Upper lobe of left lung (tissue), 6 donors: ENCODE measurements around the gene SMKR1. TPM values are rescaled to one million over a fixed set of nuclear protein-coding genes. Genes with fewer than 3 reads are reported as not detected.
A peak's percentile ranks its signal among the peaks of the same experiment; 100 is the strongest.

ENCODE experiments used
- ATAC-seq, 2 donors: fragments of 200-7000 bp; cut with Tn5 transposase; one replicate each; pipeline ENCODE4 v1.9.1; 2022; ENCODE audit warnings: mild to moderate bottlenecking in 2 of 2, moderate library complexity in 2 of 2; ENCODE audit not compliant: low FRiP score in 2 of 2
- DNase-seq, 2 donors: peaks; one replicate each; pipeline ENCODE4 v3.0.0-alpha.2; 2019 to 2020
- H3K27ac ChIP-seq, 4 donors: fragments of 200-600 bp; sonication (generic); one replicate each; pipeline ENCODE4 v1.5.1; 2016 to 2019
- H3K27me3 ChIP-seq, 4 donors: fragments of 200-600 bp; sonication (generic); one replicate each; pipeline ENCODE4 v1.5.1; 2017 to 2019
- H3K36me3 ChIP-seq, 4 donors: fragments of 200-600 bp; sonication (generic); one replicate each; pipeline ENCODE4 v1.5.1; 2016 to 2019
- H3K4me1 ChIP-seq, 4 donors: fragments of 200-600 bp; sonication (generic); one replicate each; pipeline ENCODE4 v1.5.1; 2018 to 2019
- H3K4me3 ChIP-seq, 4 donors: fragments of 200-600 bp; sonication (generic); one replicate each; pipeline ENCODE4 v1.5.1; 2017 to 2019; ENCODE audit warnings: mild to moderate bottlenecking in 2 of 4, moderate library complexity in 1 of 4
- H3K9me3 ChIP-seq, 4 donors: fragments of 200-600 bp; sonication (generic); one replicate each; pipeline ENCODE4 v1.5.1; 2018 to 2019
- CTCF ChIP-seq, 6 experiments: fragments of 450-650 bp in 4 of 6; fragments of 200-600 bp in 2 of 6; sonication (generic) in 2 of 6; IDR thresholded peaks; one replicate each; pipeline ENCODE4 v1.5.1; 2016 to 2019; ENCODE audit warnings: antibody characterized with exemption in 6 of 6
- EP300 ChIP-seq, 4 donors: sonication (generic); formaldehyde crosslinking; IDR thresholded peaks; one replicate each; pipeline ENCODE4 v1.5.1; 2017; ENCODE audit warnings: antibody characterized with exemption in 4 of 4, control low read depth in 2 of 4
- POLR2A ChIP-seq, 4 donors: fragments of 450-650 bp; IDR thresholded peaks; one replicate each; pipeline ENCODE4 v1.5.1; 2016 to 2017; ENCODE audit warnings: antibody characterized with exemption in 4 of 4, mild to moderate bottlenecking in 2 of 4
- POLR2AphosphoS5 ChIP-seq, 2 donors: sonication (generic); formaldehyde crosslinking; IDR thresholded peaks; one replicate each; pipeline ENCODE4 v1.5.1; 2017; ENCODE audit warnings: antibody characterized with exemption in 2 of 2
- WGBS, 2 donors: methylation state at CpG; one replicate each; pipeline ENCODE4 v1.1.5; 2017 to 2018; 5-methylcytosine and 5-hydroxymethylcytosine counted together
- total RNA-seq, 6 donors: library from RNA; depleted of rRNA in 4 of 6; stranded (reverse); fragments of >200 nt in 4 of 6; gene quantifications; one replicate each; pipeline versions ENCODE4 v1.1.0 to v1.2.1, GENCODE V29; 2016 to 2021
- donor health status: DM: no; HTN: no; CAD: no; lungs with moderate emphysema.
- donor health status: DM: no; HTN: yes; CAD: no; lungs with severe emphysema.

Gene SMKR1
- total RNA-seq, 6 donors from 2014 or later, result 0.76 to 3.2 (median 0.94) TPM; not detected in 2

GRCh38 chr7:129464194-129464593 lies 38.1 kb upstream of the SMKR1 start:
- no peak for DNase-seq
- no peak overlapping the region for H3K4me3 ChIP-seq
- TF ChIP-seq CTCF (IDR thresholded peaks at IDR 0.05), result no peak
- TF ChIP-seq POLR2A (IDR thresholded peaks at IDR 0.05), result no peak
- no peak for TF ChIP-seq POLR2AphosphoS5 (IDR thresholded peaks at IDR 0.05)
- no peak for TF ChIP-seq EP300 (IDR thresholded peaks at IDR 0.05)
- no peak for ATAC-seq
- H3K27ac ChIP-seq, result no peak overlapping the region
- 93 to 96% methylated on average over 4 of the region's 4 CpGs for WGBS, 2 donors
- H3K9me3 ChIP-seq, result no peaks in the 10 kb centered on the region
- no peaks in the 10 kb centered on the region for H3K36me3 ChIP-seq
- H3K4me1 ChIP-seq, result peaks cover 0 to 10% (median 0%) of the 10 kb centered on the region in 4 donors
- H3K27me3 ChIP-seq, result no peaks in the 10 kb centered on the region

GRCh38 chr7:129465080-129465479 lies 37.3 kb upstream of the SMKR1 start:
- Histone ChIP-seq H3K27ac (no peak overlapping the region), H3K4me3 (no peak overlapping the region), H3K9me3 (no peaks in the 10 kb centered on the region), H3K36me3 (no peaks in the 10 kb centered on the region), H3K27me3 (no peaks in the 10 kb centered on the region), H3K4me1 (peaks cover 0 to 10% (median 0%) of the 10 kb centered on the region in 4 donors)
- ATAC-seq, result no peak
- TF ChIP-seq POLR2A (IDR thresholded peaks at IDR 0.05) (no peak), EP300 (IDR thresholded peaks at IDR 0.05) (no peak), CTCF (IDR thresholded peaks at IDR 0.05) (no peak), POLR2AphosphoS5 (IDR thresholded peaks at IDR 0.05) (no peak)
- 70 to 86% methylated on average over 2 of the region's 2 CpGs for WGBS, 2 donors
- no peak for DNase-seq

- no peaks in the 10 kb centered on the region for H3K9me3 ChIP-seq
- H3K27ac ChIP-seq, result no peak overlapping the region
- WGBS, 2 donors, result 72 to 76% methylated on average over 3 of the region's 3 CpGs
- H3K4me1 ChIP-seq, result peaks cover 0 to 10% (median 0%) of the 10 kb centered on the region in 4 donors
- no peak overlapping the region for H3K4me3 ChIP-seq
- no peak for ATAC-seq
- no peak for TF ChIP-seq CTCF (IDR thresholded peaks at IDR 0.05)
- no peak for TF ChIP-seq POLR2A (IDR thresholded peaks at IDR 0.05)
- TF ChIP-seq POLR2AphosphoS5 (IDR thresholded peaks at IDR 0.05), result no peak
- no peak for TF ChIP-seq EP300 (IDR thresholded peaks at IDR 0.05)
- H3K27me3 ChIP-seq, result no peaks in the 10 kb centered on the region
- DNase-seq, result no peak
- H3K36me3 ChIP-seq, result no peaks in the 10 kb centered on the region
Observed at GRCh38 chr7:129466796-129467195, 35.5 kb upstream of the SMKR1 start.

- no peak for TF ChIP-seq POLR2A (IDR thresholded peaks at IDR 0.05)
- TF ChIP-seq CTCF (IDR thresholded peaks at IDR 0.05), result no peak
- TF ChIP-seq EP300 (IDR thresholded peaks at IDR 0.05), result no peak
- no peak for TF ChIP-seq POLR2AphosphoS5 (IDR thresholded peaks at IDR 0.05)
- H3K36me3 ChIP-seq, result no peaks in the 10 kb centered on the region
- H3K4me3 ChIP-seq, result peak overlapping the region in 1 of 4 donors; percentile 5
- H3K27ac ChIP-seq, result peak overlapping the region; percentile 44 to 73 (median 62)
- no peaks in the 10 kb centered on the region for H3K9me3 ChIP-seq
- ATAC-seq (peak; percentile 33 to 85), DNase-seq (peak in 1 of 2 donors; percentile 53)
- H3K27me3 ChIP-seq, result no peaks in the 10 kb centered on the region
- H3K4me1 ChIP-seq, result peaks cover 0 to 10% (median 0%) of the 10 kb centered on the region in 4 donors
- 36 to 73% methylated on average over 1 of the region's 1 CpG for WGBS, 2 donors
Observed at GRCh38 chr7:129468087-129468486, 34.2 kb upstream of the SMKR1 start.

- ATAC-seq (peak; percentile 57 to 77), DNase-seq (peak in 1 of 2 donors; percentile 44)
- H3K27me3 ChIP-seq, result no peaks in the 10 kb centered on the region
- no peaks in the 10 kb centered on the region for H3K9me3 ChIP-seq
- peaks cover 0 to 10% (median 0%) of the 10 kb centered on the region in 4 donors for H3K4me1 ChIP-seq
- H3K27ac ChIP-seq, result peak overlapping the region; percentile 44 to 73 (median 62)
- H3K4me3 ChIP-seq, result peak overlapping the region in 1 of 4 donors; percentile 5
- TF ChIP-seq POLR2A (IDR thresholded peaks at IDR 0.05), result peak in 1 of 4 donors; percentile 13
- no peak for TF ChIP-seq CTCF (IDR thresholded peaks at IDR 0.05)
- no peak for TF ChIP-seq POLR2AphosphoS5 (IDR thresholded peaks at IDR 0.05)
- 25 to 51% methylated on average over 4 of the region's 4 CpGs for WGBS, 2 donors
- no peaks in the 10 kb centered on the region for H3K36me3 ChIP-seq
Observed at GRCh38 chr7:129468547-129468946, 33.8 kb upstream of the SMKR1 start.
